WTC11 (cell line): Measurements from ENCODE around the gene R3HCC1L. TPM values are rescaled to one million over a fixed set of nuclear protein-coding genes. Genes with fewer than 3 reads are reported as not detected.

ENCODE experiments used
- ATAC-seq: fragments of 200-7000 bp; cut with Tn5 transposase; 2 replicates; pipeline ENCODE4 v1.10.0; 2021; ENCODE audit warnings: mild to moderate bottlenecking, moderate library complexity
- CTCF ChIA-PET: fragments of 300-600 bp; sonication (Branson Sonifier 250); formaldehyde crosslinking; loops from one replicate; lab custom pipeline; 2021; ENCODE audit warnings: antibody characterized with exemption; lab: Charles Lee
- POLR2A ChIA-PET: fragments of 350-600 bp; sonication (Branson Sonifier 250); formaldehyde crosslinking; loops from one replicate; lab custom pipeline; 2021; ENCODE audit warnings: antibody characterized with exemption; lab: Charles Lee
- DNase-seq: peaks from one replicate; pipeline ENCODE4 v3.0.0; 2021; ENCODE audit warnings: low spot score
- H3K27ac Mint-ChIP-seq: 2 replicates; pipeline ENCODE4 v1.8.0; 2021; ENCODE audit warnings: mixed read lengths
- H3K27me3 Mint-ChIP-seq: 2 replicates; pipeline ENCODE4 v1.8.0; 2021; ENCODE audit warnings: low read depth, mild to moderate bottlenecking, moderate library complexity, mixed read lengths
- H3K36me3 Mint-ChIP-seq: 2 replicates; pipeline ENCODE4 v1.8.0; 2021; ENCODE audit warnings: mixed read lengths
- H3K4me1 Mint-ChIP-seq: 2 replicates; pipeline ENCODE4 v1.8.0; 2022; ENCODE audit warnings: mixed read lengths
- H3K4me3 Mint-ChIP-seq: 2 replicates; pipeline ENCODE4 v1.8.0; 2021; ENCODE audit warnings: mild to moderate bottlenecking, moderate library complexity, mixed read lengths
- H3K9me3 Mint-ChIP-seq: 2 replicates; pipeline ENCODE4 v1.8.0; 2021; ENCODE audit warnings: mixed read lengths
- E2F4 ChIP-seq: sonication (generic); formaldehyde crosslinking; IDR thresholded peaks from 2 replicates; pipeline ENCODE4 v1.8.1; 2022; ENCODE audit warnings: low read depth, mild to moderate bottlenecking, moderate library complexity, missing genetic modification reagents, borderline replicate concordance
- E2F5 ChIP-seq: sonication (generic); formaldehyde crosslinking; IDR thresholded peaks from 2 replicates; pipeline ENCODE4 v1.8.1; 2022; ENCODE audit warnings: mild to moderate bottlenecking, moderate library complexity, missing genetic modification reagents
- EMX1 ChIP-seq: fragments of 250-450 bp; sonication (Bioruptor Pico); IDR thresholded peaks from 2 replicates; pipeline ENCODE4 v1.8.0; 2021; ENCODE audit warnings: mild to moderate bottlenecking
- FOXJ3 ChIP-seq: sonication (generic); formaldehyde crosslinking; IDR thresholded peaks from 2 replicates; pipeline ENCODE4 v1.9.0; 2021; ENCODE audit warnings: missing genetic modification reagents, mild to moderate bottlenecking, borderline replicate concordance
- KAT7 ChIP-seq: sonication (generic); formaldehyde crosslinking; IDR thresholded peaks from 2 replicates; pipeline ENCODE4 v1.8.1; 2023; ENCODE audit warnings: missing genetic modification reagents, mild to moderate bottlenecking, borderline replicate concordance
- MLX ChIP-seq: sonication (generic); formaldehyde crosslinking; IDR thresholded peaks from 2 replicates; pipeline ENCODE4 v1.8.1; 2023; ENCODE audit warnings: mild to moderate bottlenecking, missing genetic modification reagents, moderate library complexity
- PRRX2 ChIP-seq: fragments of 250-450 bp; sonication (Bioruptor Pico); IDR thresholded peaks from 2 replicates; pipeline ENCODE4 v1.8.0; 2021; ENCODE audit warnings: mild to moderate bottlenecking
- TEAD1 ChIP-seq: sonication (generic); formaldehyde crosslinking; IDR thresholded peaks from 2 replicates; pipeline ENCODE4 v1.8.0; 2022; ENCODE audit warnings: mild to moderate bottlenecking, missing genetic modification reagents
- TP53 ChIP-seq: sonication (generic); formaldehyde crosslinking; IDR thresholded peaks from 2 replicates; pipeline ENCODE4 v1.8.1; 2023; ENCODE audit warnings: mild to moderate bottlenecking, missing genetic modification reagents
- ZBTB43 ChIP-seq: sonication (generic); formaldehyde crosslinking; IDR thresholded peaks from 2 replicates; pipeline ENCODE4 v1.8.1; 2023; ENCODE audit warnings: mild to moderate bottlenecking, missing genetic modification reagents
- ZNF219 ChIP-seq: sonication (generic); formaldehyde crosslinking; IDR thresholded peaks from 2 replicates; pipeline ENCODE4 v1.8.0; 2023; ENCODE audit warnings: missing genetic modification reagents, mild to moderate bottlenecking, borderline replicate concordance
- ZNF263 ChIP-seq: sonication (generic); formaldehyde crosslinking; IDR thresholded peaks from 2 replicates; pipeline ENCODE4 v1.8.1; 2022; ENCODE audit warnings: low read depth, mild to moderate bottlenecking, moderate library complexity, missing genetic modification reagents
- total RNA-seq: library from RNA; stranded (reverse); gene quantifications from 3 replicates; pipeline ENCODE4 v1.2.3, GENCODE V29; 2021
- TF ChIP-seq, protein P1 (sequence below): sonication (generic); formaldehyde crosslinking; IDR thresholded peaks from 2 replicates; pipeline ENCODE4 v1.8.1; 2023; ENCODE audit warnings: mild to moderate bottlenecking, missing genetic modification reagents
- TF ChIP-seq, protein P2 (sequence below): fragments of 250-450 bp; sonication (Bioruptor Pico); IDR thresholded peaks from 2 replicates; pipeline ENCODE4 v1.9.0; 2021; ENCODE audit warnings: moderate library complexity, mild to moderate bottlenecking, inconsistent platforms, borderline replicate concordance
- TF ChIP-seq, protein P3 (sequence below): fragments of 250-450 bp; sonication (Bioruptor Pico); conservative IDR thresholded peaks from 2 replicates; pipeline ENCODE4 v1.9.0; 2021; ENCODE audit warnings: mild to moderate bottlenecking
- TF ChIP-seq, protein P4 (sequence below): sonication (generic); formaldehyde crosslinking; IDR thresholded peaks from 2 replicates; pipeline ENCODE4 v1.8.0; 2022; ENCODE audit warnings: mild to moderate bottlenecking, missing genetic modification reagents

R3HCC1L gene
- total RNA-seq, 1 experiment from 2014 or later: 14.7 TPM

GRCh38 chr10:98107644-98108430 is 26.6 kb upstream of the R3HCC1L start (continued):
- TF ChIP-seq, protein P1, sequence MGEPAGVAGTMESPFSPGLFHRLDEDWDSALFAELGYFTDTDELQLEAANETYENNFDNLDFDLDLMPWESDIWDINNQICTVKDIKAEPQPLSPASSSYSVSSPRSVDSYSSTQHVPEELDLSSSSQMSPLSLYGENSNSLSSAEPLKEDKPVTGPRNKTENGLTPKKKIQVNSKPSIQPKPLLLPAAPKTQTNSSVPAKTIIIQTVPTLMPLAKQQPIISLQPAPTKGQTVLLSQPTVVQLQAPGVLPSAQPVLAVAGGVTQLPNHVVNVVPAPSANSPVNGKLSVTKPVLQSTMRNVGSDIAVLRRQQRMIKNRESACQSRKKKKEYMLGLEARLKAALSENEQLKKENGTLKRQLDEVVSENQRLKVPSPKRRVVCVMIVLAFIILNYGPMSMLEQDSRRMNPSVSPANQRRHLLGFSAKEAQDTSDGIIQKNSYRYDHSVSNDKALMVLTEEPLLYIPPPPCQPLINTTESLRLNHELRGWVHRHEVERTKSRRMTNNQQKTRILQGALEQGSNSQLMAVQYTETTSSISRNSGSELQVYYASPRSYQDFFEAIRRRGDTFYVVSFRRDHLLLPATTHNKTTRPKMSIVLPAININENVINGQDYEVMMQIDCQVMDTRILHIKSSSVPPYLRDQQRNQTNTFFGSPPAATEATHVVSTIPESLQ (CRISPR knock-in tag): no peak
- TF ChIP-seq FOXJ3 (no peak), E2F5 (CRISPR knock-in tag) (no peak), ZNF219 (CRISPR knock-in tag) (no peak), ZBTB43 (CRISPR knock-in tag) (no peak)
- TF ChIP-seq, protein P2, sequence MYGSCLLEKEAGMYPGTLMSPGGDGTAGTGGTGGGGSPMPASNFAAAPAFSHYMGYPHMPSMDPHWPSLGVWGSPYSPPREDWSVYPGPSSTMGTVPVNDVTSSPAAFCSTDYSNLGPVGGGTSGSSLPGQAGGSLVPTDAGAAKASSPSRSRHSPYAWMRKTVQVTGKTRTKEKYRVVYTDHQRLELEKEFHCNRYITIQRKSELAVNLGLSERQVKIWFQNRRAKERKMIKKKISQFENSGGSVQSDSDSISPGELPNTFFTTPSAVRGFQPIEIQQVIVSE (CRISPR knock-in tag): no peak
- TF ChIP-seq, protein P3, sequence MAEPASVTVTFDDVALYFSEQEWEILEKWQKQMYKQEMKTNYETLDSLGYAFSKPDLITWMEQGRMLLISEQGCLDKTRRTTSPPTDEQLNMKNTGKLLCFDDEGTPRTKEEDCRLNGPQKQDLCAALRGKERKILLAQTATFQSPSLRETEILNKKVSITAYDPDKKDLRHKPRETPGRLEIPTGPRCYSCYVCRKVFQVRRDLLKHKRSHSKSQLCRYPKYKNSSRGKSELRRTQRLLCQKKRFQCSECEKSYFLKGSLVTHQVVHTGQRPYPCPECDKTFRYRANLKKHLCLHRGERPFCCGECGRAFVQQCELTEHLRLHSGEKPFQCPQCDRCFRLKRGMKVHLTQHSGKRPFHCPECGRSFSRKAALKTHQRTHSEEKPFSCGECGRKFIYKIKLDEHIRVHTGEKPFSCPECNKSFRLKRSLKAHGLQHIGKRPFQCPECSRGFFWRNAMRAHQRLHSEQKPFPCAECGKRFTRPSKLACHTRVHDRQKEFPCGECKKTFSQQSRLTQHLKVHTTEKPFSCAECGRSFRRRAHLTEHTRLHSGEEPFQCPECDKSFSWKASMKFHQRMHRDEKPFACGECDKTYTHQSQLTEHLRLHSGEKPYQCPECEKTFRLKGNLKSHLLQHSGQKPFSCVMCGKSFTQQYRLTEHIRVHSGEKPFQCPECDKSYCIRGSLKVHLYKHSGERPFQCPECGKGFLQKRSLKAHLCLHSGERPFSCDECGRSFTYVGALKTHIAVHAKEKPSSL (CRISPR knock-in tag): no peak

GRCh38 chr10:98110356-98110755 is 24.1 kb upstream of the R3HCC1L start:
- no peak overlapping the region for H3K27ac Mint-ChIP-seq
- peaks cover 11% of the 10 kb centered on the region for H3K27me3 Mint-ChIP-seq
- H3K9me3 Mint-ChIP-seq: peaks cover 10% of the 10 kb centered on the region; the same call in 1 of the 2 replicates
- no peak for DNase-seq
- H3K36me3 Mint-ChIP-seq: no peaks in the 10 kb centered on the region
- no peak overlapping the region for H3K4me3 Mint-ChIP-seq
- ATAC-seq: no peak
- ChIA-PET CTCF (no interaction called here), POLR2A (no interaction called here)
- H3K4me1 Mint-ChIP-seq: peaks cover 2% of the 10 kb centered on the region
- TF ChIP-seq PRRX2 (no peak), TP53 (no peak), TEAD1 (CRISPR knock-in tag) (no peak), KAT7 (CRISPR knock-in tag) (no peak), EMX1 (no peak), MLX (no peak), E2F4 (CRISPR knock-in tag) (no peak), ZNF263 (CRISPR knock-in tag) (no peak)
- TF ChIP-seq, protein P4, sequence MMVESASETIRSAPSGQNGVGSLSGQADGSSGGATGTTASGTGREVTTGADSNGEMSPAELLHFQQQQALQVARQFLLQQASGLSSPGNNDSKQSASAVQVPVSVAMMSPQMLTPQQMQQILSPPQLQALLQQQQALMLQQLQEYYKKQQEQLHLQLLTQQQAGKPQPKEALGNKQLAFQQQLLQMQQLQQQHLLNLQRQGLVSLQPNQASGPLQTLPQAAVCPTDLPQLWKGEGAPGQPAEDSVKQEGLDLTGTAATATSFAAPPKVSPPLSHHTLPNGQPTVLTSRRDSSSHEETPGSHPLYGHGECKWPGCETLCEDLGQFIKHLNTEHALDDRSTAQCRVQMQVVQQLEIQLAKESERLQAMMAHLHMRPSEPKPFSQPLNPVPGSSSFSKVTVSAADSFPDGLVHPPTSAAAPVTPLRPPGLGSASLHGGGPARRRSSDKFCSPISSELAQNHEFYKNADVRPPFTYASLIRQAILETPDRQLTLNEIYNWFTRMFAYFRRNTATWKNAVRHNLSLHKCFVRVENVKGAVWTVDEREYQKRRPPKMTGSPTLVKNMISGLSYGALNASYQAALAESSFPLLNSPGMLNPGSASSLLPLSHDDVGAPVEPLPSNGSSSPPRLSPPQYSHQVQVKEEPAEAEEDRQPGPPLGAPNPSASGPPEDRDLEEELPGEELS: no peak
